22Rv1 (cell line): ENCODE measurements around the gene ZNF407.

ENCODE experiments used
- ZFX ChIP-seq: fragments of 450-650 bp; IDR thresholded peaks from 2 replicates; pipeline ENCODE4 v1.6.1; 2017; ENCODE audit warnings: antibody characterized with exemption, borderline replicate concordance
- TF ChIP-seq, protein P1 (sequence below): fragments of 450-650 bp; IDR thresholded peaks from 2 replicates; pipeline ENCODE4 v1.5.1; 2017; ENCODE audit warnings: mild to moderate bottlenecking

DNA sequence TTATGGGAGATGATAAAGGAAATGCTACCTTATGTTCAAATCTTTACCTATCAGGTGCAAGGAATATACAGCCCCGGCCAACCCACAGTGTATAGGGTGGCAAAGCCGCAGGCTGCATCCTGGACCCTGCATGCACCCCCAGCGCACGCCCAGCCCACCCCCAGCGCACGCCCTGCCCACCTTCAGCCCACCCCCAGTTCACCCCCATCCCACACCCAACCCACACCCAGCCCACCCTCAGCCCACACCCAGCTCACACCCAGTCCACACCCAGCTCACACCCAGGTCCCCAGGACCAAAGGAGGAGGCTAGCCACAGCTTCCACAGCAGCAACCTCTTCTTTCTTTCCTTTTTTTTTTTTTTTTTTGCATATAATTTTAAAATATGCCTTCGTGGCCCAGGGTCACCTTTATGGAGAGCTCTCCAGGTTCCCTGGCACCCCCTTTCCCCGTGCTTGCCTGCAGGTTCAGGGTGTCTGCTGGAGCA is 490.4 kb downstream of the ZNF407 start:
- TF ChIP-seq, protein P1, sequence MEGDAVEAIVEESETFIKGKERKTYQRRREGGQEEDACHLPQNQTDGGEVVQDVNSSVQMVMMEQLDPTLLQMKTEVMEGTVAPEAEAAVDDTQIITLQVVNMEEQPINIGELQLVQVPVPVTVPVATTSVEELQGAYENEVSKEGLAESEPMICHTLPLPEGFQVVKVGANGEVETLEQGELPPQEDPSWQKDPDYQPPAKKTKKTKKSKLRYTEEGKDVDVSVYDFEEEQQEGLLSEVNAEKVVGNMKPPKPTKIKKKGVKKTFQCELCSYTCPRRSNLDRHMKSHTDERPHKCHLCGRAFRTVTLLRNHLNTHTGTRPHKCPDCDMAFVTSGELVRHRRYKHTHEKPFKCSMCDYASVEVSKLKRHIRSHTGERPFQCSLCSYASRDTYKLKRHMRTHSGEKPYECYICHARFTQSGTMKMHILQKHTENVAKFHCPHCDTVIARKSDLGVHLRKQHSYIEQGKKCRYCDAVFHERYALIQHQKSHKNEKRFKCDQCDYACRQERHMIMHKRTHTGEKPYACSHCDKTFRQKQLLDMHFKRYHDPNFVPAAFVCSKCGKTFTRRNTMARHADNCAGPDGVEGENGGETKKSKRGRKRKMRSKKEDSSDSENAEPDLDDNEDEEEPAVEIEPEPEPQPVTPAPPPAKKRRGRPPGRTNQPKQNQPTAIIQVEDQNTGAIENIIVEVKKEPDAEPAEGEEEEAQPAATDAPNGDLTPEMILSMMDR: no peak
- TF ChIP-seq ZFX: no peak
